Keratinocyte (primary cell): ENCODE data around the gene INTS6L. TPM values are rescaled to one million over a fixed set of nuclear protein-coding genes. Genes with fewer than 3 reads are reported as not detected.

Experiments used
- DNase-seq: peaks from one replicate; pipeline ENCODE4 v3.0.0-alpha.2; 2011; ENCODE audit warnings: low read depth, missing footprints, low spot score
- FAIRE-seq: peaks from 2 replicates; lab custom pipeline; 2011; peaks lifted over from hg19 to GRCh38; lab: Jason Lieb, UNC
- H2AFZ ChIP-seq: 2 replicates; pipeline ENCODE4 v1.6.0; 2012; ENCODE audit warnings: low read length, control low read depth, inconsistent platforms; ENCODE audit not compliant: control insufficient read depth
- H3K27ac ChIP-seq: 2 replicates; pipeline ENCODE4 v1.5.1; 2011; ENCODE audit warnings: low read length; ENCODE audit not compliant: control insufficient read depth, insufficient read depth
- H3K27me3 ChIP-seq: 3 replicates; pipeline ENCODE4 v1.6.0; 2011; ENCODE audit warnings: low read length; ENCODE audit not compliant: control insufficient read depth, insufficient read depth; ENCODE audit errors: extremely low read depth
- H3K36me3 ChIP-seq, 2 experiments: 2 replicates in 1 of 2; 3 replicates in 1 of 2; pipeline ENCODE4 v1.5.1; 2011; ENCODE audit warnings: low read length in 2 of 2, mild to moderate bottlenecking in 1 of 2; ENCODE audit not compliant: control insufficient read depth in 2 of 2, insufficient read depth in 2 of 2; ENCODE audit errors: extremely low read depth in 1 of 2
- H3K4me1 ChIP-seq: 3 replicates; pipeline ENCODE4 v1.5.1; 2011; ENCODE audit warnings: low read length; ENCODE audit not compliant: control insufficient read depth, insufficient read depth; ENCODE audit errors: extremely low read depth
- H3K4me2 ChIP-seq: 3 replicates; pipeline ENCODE4 v1.6.0; 2011; ENCODE audit warnings: low read depth, low read length; ENCODE audit not compliant: control insufficient read depth, insufficient read depth; ENCODE audit errors: extremely low read depth
- H3K4me3 ChIP-seq, 3 experiments: fragments of 200-600 bp in 1 of 3; sonication (generic) in 1 of 3; 2 replicates in 2 of 3; 3 replicates in 1 of 3; pipeline ENCODE4 v1.5.1; 2011 to 2016; ENCODE audit warnings: low read length in 3 of 3, mild to moderate bottlenecking in 3 of 3, control low read depth in 2 of 3, inconsistent platforms in 1 of 3, low read depth in 1 of 3, mixed read lengths in 1 of 3, mixed run types in 1 of 3, moderate library complexity in 1 of 3; ENCODE audit not compliant: control insufficient read depth in 2 of 3, insufficient read depth in 2 of 3; ENCODE audit errors: extremely low read depth in 1 of 3
- H3K79me2 ChIP-seq: 2 replicates; pipeline ENCODE4 v1.6.0; 2012; ENCODE audit warnings: low read length; ENCODE audit not compliant: control insufficient read depth, insufficient read depth
- H3K9ac ChIP-seq: 3 replicates; pipeline ENCODE4 v1.6.0; 2011; ENCODE audit warnings: low read length; ENCODE audit not compliant: control insufficient read depth, insufficient read depth; ENCODE audit errors: extremely low read depth
- H3K9me1 ChIP-seq: 3 replicates; pipeline ENCODE4 v1.6.0; 2011; ENCODE audit warnings: low read length; ENCODE audit not compliant: control insufficient read depth, insufficient read depth; ENCODE audit errors: extremely low read depth
- H3K9me3 ChIP-seq: 2 replicates; pipeline ENCODE4 v1.5.1; 2012; ENCODE audit warnings: low read depth, low read length; ENCODE audit not compliant: control insufficient read depth
- H4K20me1 ChIP-seq: 3 replicates; pipeline ENCODE4 v1.6.0; 2011; ENCODE audit warnings: low read length; ENCODE audit not compliant: control insufficient read depth, insufficient read depth; ENCODE audit errors: extremely low read depth
- CTCF ChIP-seq, 3 experiments: IDR thresholded peaks in 1 of 3; conservative IDR thresholded peaks in 1 of 3; optimal IDR thresholded peaks in 1 of 3; 2 replicates in 2 of 3; 3 replicates in 1 of 3; pipeline versions ENCODE3 to v1.5.1; 2011; ENCODE audit warnings: low read length in 3 of 3, mild to moderate bottlenecking in 3 of 3, moderate library complexity in 2 of 3, control low read depth in 1 of 3, inconsistent platforms in 1 of 3; ENCODE audit not compliant: insufficient read depth in 2 of 3; ENCODE audit errors: extremely low read depth in 1 of 3
- EZH2 ChIP-seq: IDR thresholded peaks from one replicate; pipeline ENCODE4 v1.6.1; 2012; ENCODE audit warnings: inconsistent platforms, mild to moderate bottlenecking, low read length, moderate library complexity
- dilution Hi-C: fragments of 300-500 bp; cut with MboI; formaldehyde crosslinking; loops from one replicate; pipeline ENCODE4 v1.7.0; 2020; ENCODE audit warnings: low sequenced_read_pairs; ENCODE audit not compliant: extremely low pct_ligation_motif_present
- polyA plus RNA-seq, 5 experiments: library from polyadenylated mRNA; depleted of rRNA in 3 of 5; stranded (reverse) in 3 of 5; stranded (forward) in 1 of 5; unstranded in 1 of 5; fragments of >200 nt; gene quantifications; 1 replicate in 1 of 5; 2 replicates in 3 of 5; 3 replicates in 1 of 5; pipeline versions ENCODE4 v1.2.1 to v1.2.3, GENCODE V29; 2011 to 2012; ENCODE audit warnings: missing spikeins in 2 of 5, low read depth in 1 of 5, low replicate concordance in 1 of 5

Gene INTS6L
- polyA plus RNA-seq, 1 donor (not counting 4 experiments of a cell fraction or from before 2014, with no cell fraction given), result 14.5 TPM

- no peaks in the 10 kb centered on the region for H3K27me3 ChIP-seq
- no peak overlapping the region for H2AFZ ChIP-seq
- H3K9ac ChIP-seq, result no peak overlapping the region
- H3K9me1 ChIP-seq, result no peaks in the 10 kb centered on the region
- no peak for TF ChIP-seq CTCF (optimal IDR thresholded peaks at IDR 0.05 in 1 of 3, IDR thresholded peaks at IDR 0.05 in 1 of 3, conservative IDR thresholded peaks at IDR 0.05 in 1 of 3; ENCODE audit: extremely low read depth in 1 of 3, insufficient read depth in 2 of 3, low read length in 3 of 3)
- no peak for TF ChIP-seq EZH2
- H3K4me3 ChIP-seq, result no peak overlapping the region
- H3K9me3 ChIP-seq, result no peaks in the 10 kb centered on the region
- peaks cover 17% of the 10 kb centered on the region for H3K4me1 ChIP-seq
- no peak overlapping the region for H3K4me2 ChIP-seq
- no peaks in the 10 kb centered on the region for H4K20me1 ChIP-seq
- FAIRE-seq (peak; percentile 61), DNase-seq (no peak)
- H3K36me3 ChIP-seq, result no peaks in the 10 kb centered on the region
- no peak overlapping the region for H3K27ac ChIP-seq
- dilution Hi-C loops, result no loop called here
- H3K79me2 ChIP-seq, result no peaks in the 10 kb centered on the region
Observed at GRCh38 chrX:135536877-135537276, 16.4 kb downstream of the INTS6L start.

GRCh38 chrX:135541351-135541750, 20.9 kb downstream of the INTS6L start:
- Histone ChIP-seq H3K27ac (no peak overlapping the region), H3K9ac (no peak overlapping the region), H3K9me1 (no peaks in the 10 kb centered on the region), H3K27me3 (no peaks in the 10 kb centered on the region), H3K4me3 (no peak overlapping the region), H3K4me2 (no peak overlapping the region), H4K20me1 (no peaks in the 10 kb centered on the region), H3K79me2 (no peaks in the 10 kb centered on the region), H3K36me3 (no peaks in the 10 kb centered on the region), H2AFZ (no peak overlapping the region), H3K4me1 (no peaks in the 10 kb centered on the region), H3K9me3 (no peaks in the 10 kb centered on the region)
- FAIRE-seq (no peak), DNase-seq (no peak)
- TF ChIP-seq CTCF (optimal IDR thresholded peaks at IDR 0.05 in 1 of 3, IDR thresholded peaks at IDR 0.05 in 1 of 3, conservative IDR thresholded peaks at IDR 0.05 in 1 of 3; ENCODE audit: extremely low read depth in 1 of 3, insufficient read depth in 2 of 3, low read length in 3 of 3), result no peak
- TF ChIP-seq EZH2, result no peak
- dilution Hi-C loops, result no loop called here
